ENCODE data around the gene UEVLD.

DNA sequence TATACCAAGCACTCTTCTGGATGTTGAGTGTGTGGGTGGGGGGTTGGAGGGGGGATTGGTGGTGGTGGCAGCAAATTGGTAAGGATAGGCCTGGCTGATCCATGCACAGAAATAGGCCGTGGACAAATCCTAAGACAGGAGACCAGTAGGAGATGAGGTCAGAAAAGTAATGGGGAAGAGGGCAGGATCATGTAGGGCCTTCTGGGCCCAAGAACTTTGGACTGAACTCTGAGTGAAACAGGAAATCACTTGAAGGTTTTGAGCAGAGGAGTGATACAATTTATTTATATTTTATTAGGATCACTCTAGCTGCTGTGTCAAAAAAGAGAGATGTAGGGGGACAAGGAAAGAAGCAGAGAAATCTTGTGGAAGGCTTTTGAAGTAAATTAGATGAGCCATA is 90.5 kb downstream of the UEVLD start:
- TF ChIP-seq, protein P1, sequence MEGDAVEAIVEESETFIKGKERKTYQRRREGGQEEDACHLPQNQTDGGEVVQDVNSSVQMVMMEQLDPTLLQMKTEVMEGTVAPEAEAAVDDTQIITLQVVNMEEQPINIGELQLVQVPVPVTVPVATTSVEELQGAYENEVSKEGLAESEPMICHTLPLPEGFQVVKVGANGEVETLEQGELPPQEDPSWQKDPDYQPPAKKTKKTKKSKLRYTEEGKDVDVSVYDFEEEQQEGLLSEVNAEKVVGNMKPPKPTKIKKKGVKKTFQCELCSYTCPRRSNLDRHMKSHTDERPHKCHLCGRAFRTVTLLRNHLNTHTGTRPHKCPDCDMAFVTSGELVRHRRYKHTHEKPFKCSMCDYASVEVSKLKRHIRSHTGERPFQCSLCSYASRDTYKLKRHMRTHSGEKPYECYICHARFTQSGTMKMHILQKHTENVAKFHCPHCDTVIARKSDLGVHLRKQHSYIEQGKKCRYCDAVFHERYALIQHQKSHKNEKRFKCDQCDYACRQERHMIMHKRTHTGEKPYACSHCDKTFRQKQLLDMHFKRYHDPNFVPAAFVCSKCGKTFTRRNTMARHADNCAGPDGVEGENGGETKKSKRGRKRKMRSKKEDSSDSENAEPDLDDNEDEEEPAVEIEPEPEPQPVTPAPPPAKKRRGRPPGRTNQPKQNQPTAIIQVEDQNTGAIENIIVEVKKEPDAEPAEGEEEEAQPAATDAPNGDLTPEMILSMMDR (IDR thresholded peaks at IDR 0.05; ENCODE audit: low read length): no peak
- TF ChIP-seq EZH2 (optimal IDR thresholded peaks at IDR 0.05; ENCODE audit: low read depth, low read length): no peak
- TF ChIP-seq EZH2phosphoT487 (IDR thresholded peaks at IDR 0.05; ENCODE audit: low read length): no peak
